GM18519 (cell line): ENCODE results near the gene GSTM5.
"Not testable (repeated sequence)": the region's sequence is repeated elsewhere in the genome, so short reads cannot be mapped to it uniquely, and the experiment has no call there.

Source experiments
- ATAC-seq: cut with Tn5 transposase; IDR thresholded peaks from one replicate; pipeline ENCODE4 v1.9.1; 2021; ENCODE audit warnings: mild to moderate bottlenecking, moderate library complexity; ENCODE audit not compliant: unreplicated experiment, low FRiP score

GSTM5 gene

GRCh38 chr1:109695138-109695537 lies 16.9 kb upstream of the GSTM5 start:
- ATAC-seq: not testable (repeated sequence)

GRCh38 chr1:109697066-109697465 lies 15.0 kb upstream of the GSTM5 start:
- ATAC-seq: no peak

GRCh38 chr1:109697861-109698260 lies 14.2 kb upstream of the GSTM5 start:
- not testable (repeated sequence) for ATAC-seq

GRCh38 chr1:109702940-109703339 lies 9.1 kb upstream of the GSTM5 start:
- ATAC-seq: not testable (repeated sequence)

- no peak for ATAC-seq
Observed at GRCh38 chr1:109704173-109704572, 7.9 kb upstream of the GSTM5 start.

GRCh38 chr1:109705411-109705810 lies 6.6 kb upstream of the GSTM5 start:
- no peak for ATAC-seq

GRCh38 chr1:109708949-109709348 lies 3.1 kb upstream of the GSTM5 start:
- ATAC-seq: not testable (repeated sequence)

GRCh38 chr1:109709822-109710221 lies 2.2 kb upstream of the GSTM5 start:
- not testable (repeated sequence) for ATAC-seq

GRCh38 chr1:109712321-109712864 lies 342 bp downstream of the GSTM5 start:
- ATAC-seq: no peak

GRCh38 chr1:109713636-109714035 lies 1.6 kb downstream of the GSTM5 start:
- no peak for ATAC-seq

- ATAC-seq: no peak
Observed at GRCh38 chr1:109714661-109715372, 2.8 kb downstream of the GSTM5 start.

- ATAC-seq: no peak
Observed at GRCh38 chr1:109716121-109716520, 4.1 kb downstream of the GSTM5 start.

GRCh38 chr1:109716570-109717090 lies 4.6 kb downstream of the GSTM5 start:
- ATAC-seq: no peak

- ATAC-seq: no peak
Observed at GRCh38 chr1:109717729-109718128, 5.7 kb downstream of the GSTM5 start.

- ATAC-seq: no peak
Observed at GRCh38 chr1:109718495-109718894, 6.4 kb downstream of the GSTM5 start.

GRCh38 chr1:109719337-109719837 lies 7.3 kb downstream of the GSTM5 start:
- ATAC-seq: no peak

- ATAC-seq: no peak
Observed at GRCh38 chr1:109721042-109721441, 9.0 kb downstream of the GSTM5 start.

- ATAC-seq: no peak
Observed at GRCh38 chr1:109721971-109722370, 9.9 kb downstream of the GSTM5 start.

- ATAC-seq: no peak
Observed at GRCh38 chr1:109722908-109723691, 11.0 kb downstream of the GSTM5 start.

GRCh38 chr1:109724933-109725332 lies 12.9 kb downstream of the GSTM5 start:
- ATAC-seq: no peak

- ATAC-seq: no peak
Observed at GRCh38 chr1:109725510-109725909, 13.5 kb downstream of the GSTM5 start.
